ENCODE measurements around the gene KY. TPM values are rescaled to one million over a fixed set of nuclear protein-coding genes. Genes with fewer than 3 reads are reported as not detected.

Gene KY
- polyA plus RNA-seq, 1 donor: 3.1 TPM

- WGBS (ENCODE audit: insufficient coverage, low lambda C conversion rate): 100% methylated on average over 1 of the region's 4 CpGs
- Histone ChIP-seq H3K27me3 (ENCODE audit: control insufficient read depth, insufficient read depth, low read length) (peaks cover 9% of the 10 kb centered on the region), H3K4me3 (ENCODE audit: low read length) (no peak overlapping the region), H3K36me3 (ENCODE audit: control insufficient read depth, insufficient read depth, low read length) (no peaks in the 10 kb centered on the region), H3K4me1 (ENCODE audit: control insufficient read depth, insufficient read depth, low read length) (peaks cover 6% of the 10 kb centered on the region), H3K9me3 (ENCODE audit: control insufficient read depth, low read depth, low read length) (no peaks in the 10 kb centered on the region), H3K27ac (ENCODE audit: low read length) (no peak overlapping the region)
- no peak for DNase-seq
These were observed 4.9 kb upstream of the KY start for GRCh38 chr3:134655706-134656105.

DNA sequence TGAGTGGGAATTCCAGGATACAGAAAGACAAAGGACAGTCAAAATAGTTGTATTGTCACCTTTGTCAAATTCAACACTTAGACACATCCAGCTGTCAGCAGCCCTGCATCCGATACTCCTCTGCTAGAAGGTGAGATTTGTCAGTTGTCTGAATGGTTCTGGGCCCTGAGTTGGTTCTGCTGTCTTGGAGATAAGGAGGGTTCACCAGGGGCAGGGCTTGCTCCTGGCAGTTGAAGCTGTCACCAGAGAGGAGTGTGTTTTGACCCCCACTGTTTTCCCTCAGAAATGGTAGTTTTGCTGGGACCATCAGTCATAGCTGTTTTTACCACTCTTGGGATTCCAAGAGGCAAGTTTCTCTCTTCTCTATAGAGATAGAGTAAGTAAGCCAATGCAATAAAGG, 3.2 kb upstream of the KY start:
- no peak for DNase-seq
- Histone ChIP-seq H3K4me3 (ENCODE audit: low read length) (no peak overlapping the region), H3K27me3 (ENCODE audit: control insufficient read depth, insufficient read depth, low read length) (peaks cover 21% of the 10 kb centered on the region), H3K9me3 (ENCODE audit: control insufficient read depth, low read depth, low read length) (no peaks in the 10 kb centered on the region), H3K27ac (ENCODE audit: low read length) (no peak overlapping the region), H3K4me1 (ENCODE audit: control insufficient read depth, insufficient read depth, low read length) (peaks cover 6% of the 10 kb centered on the region), H3K36me3 (ENCODE audit: control insufficient read depth, insufficient read depth, low read length) (no peaks in the 10 kb centered on the region)
- WGBS (ENCODE audit: insufficient coverage, low lambda C conversion rate): no CpG with 5 or more reads among the region's 1 CpG

DNA sequence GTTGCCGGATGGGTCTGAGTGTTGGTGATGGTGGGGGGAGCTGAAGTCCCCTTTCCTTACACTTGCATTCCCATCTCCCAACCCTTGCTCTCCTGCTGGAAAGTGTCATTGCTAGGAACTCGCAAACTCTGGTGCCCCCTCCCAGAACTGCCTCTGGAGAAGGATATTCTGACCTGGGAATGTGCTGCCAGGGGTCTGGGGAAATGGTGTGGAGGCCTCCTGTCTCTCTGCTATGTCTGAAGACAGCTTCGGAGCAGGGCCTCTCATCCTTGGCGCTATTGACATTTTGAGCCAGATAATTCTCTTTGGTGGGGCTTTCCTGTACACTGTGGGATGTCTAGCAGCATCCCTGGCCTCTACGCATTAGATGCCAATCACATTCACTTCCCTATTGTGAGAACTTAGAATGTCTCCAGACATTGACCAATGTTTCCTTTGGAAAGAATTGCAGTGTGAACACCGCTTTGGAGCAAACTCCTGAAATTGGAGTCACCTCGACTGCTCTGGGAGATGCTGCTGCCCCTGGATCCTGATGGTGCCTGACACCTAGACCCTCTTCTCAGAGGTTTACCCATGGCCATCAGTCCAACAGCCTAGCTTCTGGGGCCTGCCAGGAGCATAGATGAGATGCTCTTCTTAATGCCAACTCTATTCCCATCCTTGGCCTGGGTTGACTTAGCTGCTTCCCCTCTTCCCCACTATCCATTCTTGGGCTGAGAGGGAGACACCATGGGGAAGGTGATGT, 2.2 kb upstream of the KY start:
- H3K4me3 ChIP-seq (ENCODE audit: low read length): no peak overlapping the region
- H3K9me3 ChIP-seq (ENCODE audit: control insufficient read depth, low read depth, low read length): no peaks in the 10 kb centered on the region
- H3K27ac ChIP-seq (ENCODE audit: low read length): no peak overlapping the region
- no CpG with 5 or more reads among the region's 7 CpGs for WGBS (ENCODE audit: insufficient coverage, low lambda C conversion rate)
- peaks cover 21% of the 10 kb centered on the region for H3K27me3 ChIP-seq (ENCODE audit: control insufficient read depth, insufficient read depth, low read length)
- H3K4me1 ChIP-seq (ENCODE audit: control insufficient read depth, insufficient read depth, low read length): peaks cover 6% of the 10 kb centered on the region
- no peaks in the 10 kb centered on the region for H3K36me3 ChIP-seq (ENCODE audit: control insufficient read depth, insufficient read depth, low read length)
- no peak for DNase-seq

- whole genome bisulfite sequencing (ENCODE audit: insufficient coverage, low lambda C conversion rate): no CpG with 5 or more reads among the region's 7 CpGs
- H3K36me3 ChIP-seq (ENCODE audit: control insufficient read depth, insufficient read depth, low read length): no peaks in the 10 kb centered on the region
- no peak for DNase-seq
- H3K4me1 ChIP-seq (ENCODE audit: control insufficient read depth, insufficient read depth, low read length): peaks cover 6% of the 10 kb centered on the region
- H3K27me3 ChIP-seq (ENCODE audit: control insufficient read depth, insufficient read depth, low read length): peaks cover 21% of the 10 kb centered on the region
- H3K27ac ChIP-seq (ENCODE audit: low read length): no peak overlapping the region
- H3K4me3 ChIP-seq (ENCODE audit: low read length): no peak overlapping the region
- H3K9me3 ChIP-seq (ENCODE audit: control insufficient read depth, low read depth, low read length): no peaks in the 10 kb centered on the region
These were observed 1.6 kb upstream of the KY start for GRCh38 chr3:134652409-134652831.

DNA sequence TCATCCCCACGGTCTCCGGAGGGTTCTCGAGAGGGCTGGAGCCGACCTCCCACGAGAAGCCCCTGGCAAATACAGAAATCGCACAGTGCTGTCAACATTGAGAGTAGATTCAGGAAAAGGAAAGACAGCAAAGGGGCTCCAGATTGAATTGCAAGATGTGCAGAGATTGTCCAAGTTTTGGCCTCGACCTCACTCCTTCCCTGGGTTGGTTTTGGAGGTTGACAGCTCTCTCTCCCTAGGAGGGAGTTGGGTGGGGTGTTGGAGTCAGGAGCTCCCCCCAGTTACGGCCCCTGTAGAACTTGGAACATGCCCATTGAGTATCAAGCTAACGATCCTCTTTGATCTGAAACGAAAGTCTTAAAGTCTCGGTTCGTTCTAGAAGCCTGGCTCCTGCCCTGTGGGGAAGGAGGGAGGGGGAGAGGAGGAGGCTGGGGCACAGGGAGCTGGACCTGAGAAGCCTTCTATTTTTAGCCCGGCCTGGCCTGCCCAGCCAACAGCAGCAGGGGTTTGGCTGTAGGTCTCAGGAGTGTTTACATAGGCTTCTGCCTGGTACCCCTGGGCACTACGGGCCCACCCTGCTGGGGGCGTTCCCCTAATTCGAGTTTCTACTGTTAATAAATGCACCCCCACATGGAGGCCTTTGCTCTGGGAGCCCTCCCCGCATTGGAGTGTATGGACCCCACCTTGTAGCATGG, 672 bp upstream of the KY start:
- H3K9me3 ChIP-seq (ENCODE audit: control insufficient read depth, low read depth, low read length): no peaks in the 10 kb centered on the region
- H3K36me3 ChIP-seq (ENCODE audit: control insufficient read depth, insufficient read depth, low read length): no peaks in the 10 kb centered on the region
- H3K4me1 ChIP-seq (ENCODE audit: control insufficient read depth, insufficient read depth, low read length): peaks cover 6% of the 10 kb centered on the region
- H3K27ac ChIP-seq (ENCODE audit: low read length): no peak overlapping the region
- peak in 1 of 2 donors; percentile 47 for DNase-seq
- H3K27me3 ChIP-seq (ENCODE audit: control insufficient read depth, insufficient read depth, low read length): peaks cover 20% of the 10 kb centered on the region
- WGBS (ENCODE audit: insufficient coverage, low lambda C conversion rate): no CpG with 5 or more reads among the region's 17 CpGs
- peak overlapping the region; percentile 30 for H3K4me3 ChIP-seq (ENCODE audit: low read length)

DNA sequence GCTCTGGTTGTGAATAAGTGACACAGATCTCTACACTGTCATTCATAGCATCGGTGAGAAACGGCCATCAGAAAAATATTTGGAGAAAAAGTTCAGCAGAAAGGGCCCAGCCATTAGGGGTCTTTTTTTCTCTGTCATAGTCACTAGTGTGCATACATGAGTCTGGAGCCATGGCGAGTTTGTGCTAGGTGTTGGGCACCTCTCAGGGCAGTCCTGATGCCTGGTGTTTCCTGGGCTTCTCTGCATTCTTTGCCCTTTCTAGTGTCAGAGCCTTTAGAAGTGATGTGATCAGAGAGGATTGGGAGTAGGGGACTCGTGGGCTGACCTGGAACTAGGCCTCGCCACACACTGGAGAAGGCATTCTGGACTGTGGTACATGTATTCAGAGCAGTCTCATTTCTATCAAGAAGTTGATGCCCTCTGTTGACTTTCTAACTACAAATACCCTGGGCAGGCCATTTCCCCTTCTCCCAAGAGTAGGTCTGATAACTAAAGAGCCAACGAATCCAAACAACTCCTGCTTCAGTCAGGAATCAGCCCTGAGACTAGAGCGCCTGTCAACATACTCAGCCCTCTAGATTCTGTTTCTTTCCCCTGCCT, 1.6 kb downstream of the KY start:
- no CpG with 5 or more reads among the region's 7 CpGs for WGBS (ENCODE audit: insufficient coverage, low lambda C conversion rate)
- Histone ChIP-seq H3K27me3 (ENCODE audit: control insufficient read depth, insufficient read depth, low read length) (peaks cover 17% of the 10 kb centered on the region), H3K9me3 (ENCODE audit: control insufficient read depth, low read depth, low read length) (no peaks in the 10 kb centered on the region), H3K36me3 (ENCODE audit: control insufficient read depth, insufficient read depth, low read length) (no peaks in the 10 kb centered on the region), H3K4me1 (ENCODE audit: control insufficient read depth, insufficient read depth, low read length) (peaks cover 14% of the 10 kb centered on the region), H3K4me3 (ENCODE audit: low read length) (no peak overlapping the region), H3K27ac (ENCODE audit: low read length) (no peak overlapping the region)
- no peak for DNase-seq

DNA sequence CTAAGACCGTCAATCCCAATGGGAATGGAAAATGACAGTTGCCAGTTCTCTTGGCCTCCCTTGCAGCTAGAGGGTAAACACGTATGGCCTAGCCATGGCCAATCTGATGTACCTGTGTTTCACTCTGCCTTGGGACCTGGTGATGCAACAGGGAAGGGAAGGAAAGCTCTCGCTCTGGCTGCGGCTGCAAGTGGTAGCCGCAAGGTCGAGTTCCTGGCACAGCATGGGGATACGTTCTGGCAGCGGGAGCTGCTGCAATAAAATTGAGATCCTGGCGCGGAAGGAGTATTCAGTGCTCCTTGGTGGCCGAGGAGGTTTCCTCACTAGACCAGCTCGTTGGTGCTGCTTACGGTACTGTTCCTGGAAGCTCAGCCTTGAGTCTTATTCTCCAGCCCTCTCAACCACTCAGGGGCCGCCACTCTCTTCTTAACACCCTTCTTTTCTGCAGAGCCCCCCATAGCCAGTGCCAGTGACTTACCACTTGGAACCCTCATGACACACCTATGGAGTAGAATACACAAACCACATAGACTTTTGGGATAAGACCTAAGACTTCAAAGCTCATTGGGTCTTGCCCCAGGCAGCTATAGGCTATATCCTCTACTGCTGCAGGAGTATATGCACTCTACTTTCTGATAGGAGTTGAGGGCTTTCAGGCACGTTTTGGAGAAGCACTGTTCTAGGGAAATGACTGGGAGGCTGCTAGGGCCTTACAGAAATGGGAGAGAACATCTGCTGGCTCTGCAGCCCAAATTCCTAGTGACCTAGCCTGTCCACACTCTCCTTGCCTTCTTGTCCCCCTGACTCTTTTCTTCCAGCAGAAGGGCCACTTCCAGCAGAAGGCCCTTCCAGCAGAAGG, 2.7 kb downstream of the KY start:
- peaks cover 15% of the 10 kb centered on the region for H3K27me3 ChIP-seq (ENCODE audit: control insufficient read depth, insufficient read depth, low read length)
- H3K27ac ChIP-seq (ENCODE audit: low read length): no peak overlapping the region
- no CpG with 5 or more reads among the region's 15 CpGs for WGBS (ENCODE audit: insufficient coverage, low lambda C conversion rate)
- H3K9me3 ChIP-seq (ENCODE audit: control insufficient read depth, low read depth, low read length): no peaks in the 10 kb centered on the region
- no peak overlapping the region for H3K4me3 ChIP-seq (ENCODE audit: low read length)
- DNase-seq: no peak
- peaks cover 14% of the 10 kb centered on the region for H3K4me1 ChIP-seq (ENCODE audit: control insufficient read depth, insufficient read depth, low read length)
- H3K36me3 ChIP-seq (ENCODE audit: control insufficient read depth, insufficient read depth, low read length): no peaks in the 10 kb centered on the region

GRCh38 chr3:134646086-134646485, 4.7 kb downstream of the KY start:
- H3K4me1 ChIP-seq (ENCODE audit: control insufficient read depth, insufficient read depth, low read length): peaks cover 9% of the 10 kb centered on the region
- DNase-seq: no peak
- H3K36me3 ChIP-seq (ENCODE audit: control insufficient read depth, insufficient read depth, low read length): no peaks in the 10 kb centered on the region
- no peak overlapping the region for H3K27ac ChIP-seq (ENCODE audit: low read length)
- no peak overlapping the region for H3K4me3 ChIP-seq (ENCODE audit: low read length)
- no peaks in the 10 kb centered on the region for H3K9me3 ChIP-seq (ENCODE audit: control insufficient read depth, low read depth, low read length)
- peaks cover 11% of the 10 kb centered on the region for H3K27me3 ChIP-seq (ENCODE audit: control insufficient read depth, insufficient read depth, low read length)
- WGBS (ENCODE audit: insufficient coverage, low lambda C conversion rate): no CpG with 5 or more reads among the region's 1 CpG

DNA sequence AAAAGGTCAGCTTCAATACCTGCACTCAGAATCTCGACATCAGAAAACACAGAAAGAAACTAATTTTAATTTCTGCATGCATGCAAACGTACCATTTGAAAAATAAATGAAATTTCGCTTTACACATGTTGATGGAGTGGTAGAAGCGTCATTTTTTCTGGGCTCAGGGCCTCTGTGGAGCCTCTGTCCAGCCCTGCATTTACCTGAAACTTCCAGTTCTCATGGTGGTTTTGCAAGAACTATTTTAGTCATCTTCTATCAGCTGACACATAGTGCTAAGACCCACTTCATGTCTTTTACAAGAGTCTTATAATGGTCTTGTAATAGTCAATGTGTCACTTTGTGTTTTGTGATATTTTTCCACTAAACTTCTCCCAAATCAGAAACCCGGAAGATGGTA, 5.3 kb downstream of the KY start:
- WGBS (ENCODE audit: insufficient coverage, low lambda C conversion rate): 94% methylated on average over 3 of the region's 5 CpGs
- no peak for DNase-seq
- H3K36me3 ChIP-seq (ENCODE audit: control insufficient read depth, insufficient read depth, low read length): no peaks in the 10 kb centered on the region
- peaks cover 10% of the 10 kb centered on the region for H3K27me3 ChIP-seq (ENCODE audit: control insufficient read depth, insufficient read depth, low read length)
- no peaks in the 10 kb centered on the region for H3K9me3 ChIP-seq (ENCODE audit: control insufficient read depth, low read depth, low read length)
- no peak overlapping the region for H3K27ac ChIP-seq (ENCODE audit: low read length)
- no peak overlapping the region for H3K4me3 ChIP-seq (ENCODE audit: low read length)
- H3K4me1 ChIP-seq (ENCODE audit: control insufficient read depth, insufficient read depth, low read length): peaks cover 9% of the 10 kb centered on the region
